Spleen (tissue), 7 donors: Measurements from ENCODE around the gene SH3GLB2.

Source experiments
- CTCF ChIP-seq, 11 experiments: fragments of 200-600 bp in 7 of 11; fragments of 450-650 bp in 4 of 11; sonication (generic) in 4 of 11; IDR thresholded peaks in 8 of 11; conservative IDR thresholded peaks in 3 of 11; 1 replicate in 7 of 11; 2 replicates in 4 of 11; pipeline versions ENCODE4 v1.4.0 to v1.8.0; 2016 to 2021; ENCODE audit warnings: antibody characterized with exemption in 11 of 11, inconsistent platforms in 4 of 11, mild to moderate bottlenecking in 1 of 11
- POLR2A ChIP-seq, 3 donors: fragments of 450-650 bp; IDR thresholded peaks; one replicate each; pipeline ENCODE4 v1.5.1; 2017; ENCODE audit warnings: antibody characterized with exemption in 3 of 3, mild to moderate bottlenecking in 1 of 3
- donor health status: DM: no; HTN: no; CAD: no; lungs with moderate emphysema.
- donor health status: DM: no; HTN: no; CAD: no.
- donor health status: DM: no; HTN: no; CAD: no.

- TF ChIP-seq CTCF (IDR thresholded peaks at IDR 0.05 in 8 of 11, conservative IDR thresholded peaks at IDR 0.05 in 3 of 11) (no peak), POLR2A (IDR thresholded peaks at IDR 0.05) (no peak)
Measured at GRCh38 chr9:129042016-129042415, 13.9 kb upstream of the SH3GLB2 start.
